Esophagus muscularis mucosa (tissue), 3 donors: ENCODE data around the gene POLR2J3.
"Not testable (repeated sequence)": the region's sequence is repeated elsewhere in the genome, so short reads cannot be mapped to it uniquely, and the experiment has no call there.

Experiments
- CTCF ChIP-seq, 3 experiments: fragments of 200-600 bp in 2 of 3; fragments of 450-650 bp in 1 of 3; sonication (generic) in 2 of 3; IDR thresholded peaks; one replicate each; pipeline ENCODE4 v1.5.1; 2017 to 2019; ENCODE audit warnings: antibody characterized with exemption in 3 of 3, mild to moderate bottlenecking in 2 of 3, moderate library complexity in 1 of 3
- EP300 ChIP-seq: sonication (generic); formaldehyde crosslinking; IDR thresholded peaks from one replicate; pipeline ENCODE4 v1.6.1; 2017; ENCODE audit warnings: antibody characterized with exemption

DNA sequence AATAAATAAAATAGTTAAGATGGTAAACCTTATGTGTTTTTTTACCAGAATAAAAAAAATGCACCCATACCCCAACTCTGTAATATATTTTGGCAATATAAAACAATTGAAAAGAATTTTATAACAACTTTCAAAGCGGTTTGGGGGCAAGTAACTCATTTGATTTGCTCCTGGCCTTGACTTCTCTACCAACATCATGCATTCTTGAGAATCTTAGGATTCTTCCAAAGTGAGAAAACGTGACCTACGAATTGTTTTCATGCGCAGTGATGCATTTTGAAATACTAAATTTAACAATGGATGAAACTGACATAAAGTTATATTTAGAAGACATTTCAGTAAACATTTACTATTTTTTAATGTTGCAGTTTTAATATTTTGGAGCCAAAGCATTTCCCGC, 51.6 kb downstream of the POLR2J3 start:
- not testable (repeated sequence) for TF ChIP-seq CTCF (IDR thresholded peaks at IDR 0.05); EP300
